Prostate gland (tissue), 2 donors: ENCODE results near the gene PTPN14. TPM values are rescaled to one million over a fixed set of nuclear protein-coding genes. Genes with fewer than 3 reads are reported as not detected.

Experiments used
- DNase-seq: peaks from one replicate; pipeline ENCODE4 v3.0.0-alpha.2; 2019; ENCODE audit warnings: low spot score
- H3K27ac ChIP-seq, 2 donors: fragments of 200-600 bp; sonication (generic); 2 replicates each; pipeline ENCODE4 v1.5.1; 2017 to 2019
- H3K27me3 ChIP-seq: fragments of 200-600 bp; sonication (generic); replicated peaks from 2 replicates; pipeline ENCODE4 v1.5.1; 2019; ENCODE audit not compliant: insufficient read depth
- H3K36me3 ChIP-seq, 2 donors: fragments of 200-600 bp; sonication (generic); 1 replicate in 1 of 2; 2 replicates in 1 of 2; pipeline versions ENCODE4 v1.5.1 to v1.8.1; 2017 to 2019
- H3K4me1 ChIP-seq: fragments of 200-600 bp; sonication (generic); replicated peaks from 2 replicates; pipeline ENCODE4 v1.5.1; 2019
- H3K4me3 ChIP-seq, 2 donors: fragments of 200-600 bp; sonication (generic); 2 replicates each; pipeline ENCODE4 v1.5.1; 2017 to 2019
- H3K9me3 ChIP-seq: fragments of 200-600 bp; sonication (generic); 2 replicates; pipeline ENCODE4 v1.5.1; 2017
- POLR2A ChIP-seq: fragments of 450-650 bp; IDR thresholded peaks from one replicate; pipeline ENCODE4 v1.6.1; 2016; ENCODE audit warnings: antibody characterized with exemption, mild to moderate bottlenecking
- POLR2AphosphoS5 ChIP-seq: sonication (generic); formaldehyde crosslinking; IDR thresholded peaks from one replicate; pipeline ENCODE4 v1.6.1; 2017; ENCODE audit warnings: antibody characterized with exemption
- WGBS: methylation state at CpG from one replicate; pipeline ENCODE4 v1.1.5; 2018; 5-methylcytosine and 5-hydroxymethylcytosine counted together
- intact Hi-C: fragments of 100-400 bp; cut with DNase I; formaldehyde crosslinking; loops from one replicate; pipeline ENCODE4 v1.14.2; 2022
- total RNA-seq, 2 donors: library from RNA; depleted of rRNA; stranded (reverse); fragments of >200 nt; gene quantifications; one replicate each; pipeline ENCODE4 v1.1.0, GENCODE V29; 2016
- TF ChIP-seq, protein P1 (sequence below), 4 experiments: fragments of 200-600 bp in 2 of 4; fragments of 450-650 bp in 2 of 4; sonication (generic) in 2 of 4; IDR thresholded peaks; 1 replicate in 3 of 4; 2 replicates in 1 of 4; pipeline ENCODE4 v1.5.1; 2016 to 2019; ENCODE audit warnings: antibody characterized with exemption in 4 of 4, mild to moderate bottlenecking in 2 of 4, moderate library complexity in 2 of 4

PTPN14 gene
- total RNA-seq, 2 donors from 2014 or later, result 36.6 to 54.0 TPM

GRCh38 chr1:214445199-214445598 lies 106.2 kb downstream of the PTPN14 start:
- H3K9me3 ChIP-seq, result no peaks in the 10 kb centered on the region
- H3K4me3 ChIP-seq, result no peak overlapping the region
- intact Hi-C loops, result loop anchor here (10.0 kb wide), 1 partner anchor 50 kb away; no protein-coding TSS in a partner anchor
- H3K4me1 ChIP-seq, result no peaks in the 10 kb centered on the region
- WGBS, result 76% methylated on average over 3 of the region's 3 CpGs
- no peak for DNase-seq
- TF ChIP-seq POLR2A, result no peak
- TF ChIP-seq, protein P1, sequence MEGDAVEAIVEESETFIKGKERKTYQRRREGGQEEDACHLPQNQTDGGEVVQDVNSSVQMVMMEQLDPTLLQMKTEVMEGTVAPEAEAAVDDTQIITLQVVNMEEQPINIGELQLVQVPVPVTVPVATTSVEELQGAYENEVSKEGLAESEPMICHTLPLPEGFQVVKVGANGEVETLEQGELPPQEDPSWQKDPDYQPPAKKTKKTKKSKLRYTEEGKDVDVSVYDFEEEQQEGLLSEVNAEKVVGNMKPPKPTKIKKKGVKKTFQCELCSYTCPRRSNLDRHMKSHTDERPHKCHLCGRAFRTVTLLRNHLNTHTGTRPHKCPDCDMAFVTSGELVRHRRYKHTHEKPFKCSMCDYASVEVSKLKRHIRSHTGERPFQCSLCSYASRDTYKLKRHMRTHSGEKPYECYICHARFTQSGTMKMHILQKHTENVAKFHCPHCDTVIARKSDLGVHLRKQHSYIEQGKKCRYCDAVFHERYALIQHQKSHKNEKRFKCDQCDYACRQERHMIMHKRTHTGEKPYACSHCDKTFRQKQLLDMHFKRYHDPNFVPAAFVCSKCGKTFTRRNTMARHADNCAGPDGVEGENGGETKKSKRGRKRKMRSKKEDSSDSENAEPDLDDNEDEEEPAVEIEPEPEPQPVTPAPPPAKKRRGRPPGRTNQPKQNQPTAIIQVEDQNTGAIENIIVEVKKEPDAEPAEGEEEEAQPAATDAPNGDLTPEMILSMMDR (IDR thresholded peaks at IDR 0.05), result no peak
- no peak for TF ChIP-seq POLR2AphosphoS5
- H3K27me3 ChIP-seq, result no peaks in the 10 kb centered on the region
- H3K36me3 ChIP-seq, result no peaks in the 10 kb centered on the region
- H3K27ac ChIP-seq, result no peak overlapping the region

DNA sequence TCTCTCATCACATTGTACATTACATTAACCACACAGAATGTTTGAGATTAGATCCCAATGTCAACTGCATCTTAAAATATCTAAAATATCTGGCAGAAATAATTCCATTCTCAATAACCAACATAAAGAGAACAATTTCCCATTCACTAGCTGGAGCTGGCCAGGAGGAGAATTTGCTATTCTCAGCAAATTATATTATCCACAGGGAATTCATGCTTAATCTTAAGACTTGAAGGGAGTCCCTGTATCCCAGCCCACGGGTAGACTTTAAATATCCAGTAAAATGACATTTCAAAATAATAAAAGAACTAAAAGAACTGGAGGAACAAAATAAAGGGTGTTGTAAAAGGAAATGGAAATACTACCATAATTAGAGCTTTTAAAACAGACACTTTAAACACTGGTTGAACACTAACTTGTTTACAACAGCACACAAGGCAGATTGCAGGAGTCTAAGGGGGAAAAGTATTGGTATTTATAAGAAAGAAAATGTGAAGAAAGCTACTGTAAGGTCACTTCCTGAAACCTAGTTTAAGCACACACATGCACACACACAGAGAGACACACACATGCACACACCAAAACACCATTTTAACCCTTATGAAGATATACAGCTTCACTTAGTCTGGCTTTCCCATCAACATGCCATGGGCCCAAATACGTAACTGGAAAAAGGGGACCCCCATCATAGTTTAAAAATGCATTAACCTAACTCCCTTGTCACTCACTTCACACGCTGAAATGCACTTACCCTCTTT lies 107.0 kb downstream of the PTPN14 start:
- H3K4me1 ChIP-seq, result no peaks in the 10 kb centered on the region
- no peaks in the 10 kb centered on the region for H3K36me3 ChIP-seq
- no peak overlapping the region for H3K4me3 ChIP-seq
- H3K9me3 ChIP-seq, result no peaks in the 10 kb centered on the region
- H3K27me3 ChIP-seq, result no peaks in the 10 kb centered on the region
- 77% methylated on average over 3 of the region's 3 CpGs for WGBS
- H3K27ac ChIP-seq, result no peak overlapping the region
- DNase-seq, result no peak
- TF ChIP-seq POLR2A, result no peak
- TF ChIP-seq, protein P1 (IDR thresholded peaks at IDR 0.05), result no peak
- no peak for TF ChIP-seq POLR2AphosphoS5
- intact Hi-C loops, result loop anchor here (10.0 kb wide), 1 partner anchor 50 kb away; no protein-coding TSS in a partner anchor

DNA sequence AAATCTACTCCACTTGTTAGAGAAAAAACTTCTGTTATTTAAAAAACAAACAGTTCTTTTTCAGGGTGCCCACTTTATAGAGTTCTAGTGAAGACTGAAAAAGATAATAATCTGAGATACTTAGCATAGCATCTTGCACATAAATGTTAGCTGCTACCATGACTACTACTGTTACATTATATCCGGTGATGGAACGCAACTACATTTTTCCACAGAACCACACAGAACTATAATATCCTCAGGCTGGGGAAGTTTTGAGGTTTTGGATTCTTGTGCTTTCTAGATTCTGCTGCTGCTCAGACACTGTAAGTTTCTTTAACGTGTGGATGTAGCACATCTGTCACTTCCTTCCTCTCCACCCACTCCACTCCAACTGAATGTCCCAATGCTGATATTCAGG lies 110.3 kb downstream of the PTPN14 start:
- no peak overlapping the region for H3K4me3 ChIP-seq
- H3K27me3 ChIP-seq, result no peaks in the 10 kb centered on the region
- H3K27ac ChIP-seq, result no peak overlapping the region
- intact Hi-C loops, result loop anchor here (10.0 kb wide), 1 partner anchor 54 kb away; no protein-coding TSS in a partner anchor
- DNase-seq, result no peak
- H3K9me3 ChIP-seq, result no peaks in the 10 kb centered on the region
- no peak for TF ChIP-seq POLR2AphosphoS5
- TF ChIP-seq, protein P1 (IDR thresholded peaks at IDR 0.05), result no peak
- TF ChIP-seq POLR2A, result no peak
- 37% methylated on average over 3 of the region's 3 CpGs for WGBS
- H3K36me3 ChIP-seq, result no peaks in the 10 kb centered on the region
- no peaks in the 10 kb centered on the region for H3K4me1 ChIP-seq

DNA sequence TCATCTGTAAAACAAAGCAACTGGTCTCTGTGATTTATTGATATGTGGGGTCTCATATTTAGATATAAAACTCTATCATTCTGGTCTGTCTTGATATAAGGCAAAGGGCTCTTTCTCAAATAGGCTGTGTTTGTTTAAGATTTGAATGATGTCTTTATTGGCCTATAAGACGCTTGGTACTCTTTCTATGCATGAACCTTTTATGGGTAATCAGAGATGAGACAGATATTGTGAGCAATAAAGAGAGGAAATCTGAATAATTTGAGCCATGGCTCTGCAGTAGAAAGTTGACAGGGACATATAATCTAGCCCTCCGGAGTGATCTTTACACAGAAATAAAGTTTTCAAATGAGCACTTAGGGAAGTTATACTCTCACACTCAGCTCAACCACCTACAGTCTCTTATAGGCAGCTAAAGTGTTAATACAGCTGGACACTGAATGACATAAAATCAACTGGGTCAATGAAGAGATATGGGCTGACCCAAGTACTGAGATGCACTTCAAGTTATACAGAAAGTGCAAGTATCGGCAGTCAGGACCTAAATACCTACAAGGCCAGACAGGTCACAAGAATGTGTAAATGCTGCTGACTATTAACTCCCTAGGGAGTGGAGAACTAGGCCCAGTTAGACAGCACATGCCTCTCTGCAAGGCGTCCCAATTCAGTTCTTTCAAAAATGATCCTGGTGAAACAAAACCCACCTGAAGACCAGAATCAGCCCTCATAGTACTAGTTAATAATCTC lies 111.0 kb downstream of the PTPN14 start:
- TF ChIP-seq POLR2AphosphoS5 (no peak), POLR2A (no peak)
- TF ChIP-seq, protein P1 (IDR thresholded peaks at IDR 0.05), result no peak
- intact Hi-C loops, result loop anchor here (10.0 kb wide), 1 partner anchor 54 kb away; no protein-coding TSS in a partner anchor
- peak overlapping the region in 1 of 2 donors; percentile 4 for H3K4me3 ChIP-seq
- H3K27ac ChIP-seq, result peak overlapping the region; percentile 34 to 53
- H3K36me3 ChIP-seq, result no peaks in the 10 kb centered on the region
- no peaks in the 10 kb centered on the region for H3K27me3 ChIP-seq
- WGBS, result 31% methylated on average over 4 of the region's 4 CpGs
- no peak for DNase-seq
- no peaks in the 10 kb centered on the region for H3K9me3 ChIP-seq
- H3K4me1 ChIP-seq, result no peaks in the 10 kb centered on the region
